Stimulated activated CD4-positive, alpha-beta T cell treated with anti-CD3 and anti-CD28 coated beads, Interleukin-4, amount 100 ng/mL, for 24 hours (primary cell): ENCODE results near the gene IL10RB.

Experiments used
- DNase-seq: peaks from one replicate; pipeline ENCODE4 v3.0.0-alpha.2; 2020

Gene IL10RB

GRCh38 chr21:33268393-33268736 is 2.2 kb downstream of the IL10RB start:
- DNase-seq: no peak

GRCh38 chr21:33268737-33269441 is 2.7 kb downstream of the IL10RB start:
- peak; percentile 39 for DNase-seq

GRCh38 chr21:33270986-33271385 is 4.8 kb downstream of the IL10RB start:
- DNase-seq: no peak

GRCh38 chr21:33273044-33273443 is 6.9 kb downstream of the IL10RB start:
- no peak for DNase-seq

- DNase-seq: no peak
Observed at GRCh38 chr21:33278721-33279120, 12.6 kb downstream of the IL10RB start.

- no peak for DNase-seq
Observed at GRCh38 chr21:33279330-33279820, 13.2 kb downstream of the IL10RB start.

- no peak for DNase-seq
Observed at GRCh38 chr21:33281096-33281652, 15.0 kb downstream of the IL10RB start.

- DNase-seq: no peak
Observed at GRCh38 chr21:33283203-33283602, 17.0 kb downstream of the IL10RB start.

- DNase-seq: no peak
Observed at GRCh38 chr21:33286076-33286475, 19.9 kb downstream of the IL10RB start.

GRCh38 chr21:33286600-33287456 is 20.7 kb downstream of the IL10RB start:
- DNase-seq: no peak

- DNase-seq: no peak
Observed at GRCh38 chr21:33289199-33289819, 23.1 kb downstream of the IL10RB start.

GRCh38 chr21:33290441-33290840 is 24.3 kb downstream of the IL10RB start:
- no peak for DNase-seq

GRCh38 chr21:33291686-33292085 is 25.5 kb downstream of the IL10RB start:
- no peak for DNase-seq

GRCh38 chr21:33292724-33293123 is 26.6 kb downstream of the IL10RB start:
- no peak for DNase-seq

- no peak for DNase-seq
Observed at GRCh38 chr21:33293136-33293535, 27.0 kb downstream of the IL10RB start.

- no peak for DNase-seq
Observed at GRCh38 chr21:33293811-33294216, 27.6 kb downstream of the IL10RB start.

GRCh38 chr21:33296156-33296555 is 30.0 kb downstream of the IL10RB start:
- DNase-seq: no peak

- DNase-seq: peak; percentile 48
Observed at GRCh38 chr21:33299181-33299752, 33.1 kb downstream of the IL10RB start.

- DNase-seq: no peak
Observed at GRCh38 chr21:33300701-33301631, 34.8 kb downstream of the IL10RB start.

- no peak for DNase-seq
Observed at GRCh38 chr21:33301632-33302002, 35.5 kb downstream of the IL10RB start.

GRCh38 chr21:33302055-33302454 is 35.9 kb downstream of the IL10RB start:
- no peak for DNase-seq

GRCh38 chr21:33302796-33303195 is 36.6 kb downstream of the IL10RB start:
- no peak for DNase-seq
